Stimulated activated CD8-positive, alpha-beta memory T cell treated with anti-CD3 and anti-CD28 coated beads, Interleukin-15, amount 100 ng/mL, for 48 hours (primary cell): ENCODE data around the gene SHCBP1L.
"Not testable (repeated sequence)": the region's sequence is repeated elsewhere in the genome, so short reads cannot be mapped to it uniquely, and the experiment has no call there.

ENCODE experiments used
- DNase-seq, 2 donors: peaks; one replicate each; pipeline ENCODE4 v3.0.0-alpha.2; 2020; ENCODE audit warnings: low read depth in 2 of 2

SHCBP1L gene

DNA sequence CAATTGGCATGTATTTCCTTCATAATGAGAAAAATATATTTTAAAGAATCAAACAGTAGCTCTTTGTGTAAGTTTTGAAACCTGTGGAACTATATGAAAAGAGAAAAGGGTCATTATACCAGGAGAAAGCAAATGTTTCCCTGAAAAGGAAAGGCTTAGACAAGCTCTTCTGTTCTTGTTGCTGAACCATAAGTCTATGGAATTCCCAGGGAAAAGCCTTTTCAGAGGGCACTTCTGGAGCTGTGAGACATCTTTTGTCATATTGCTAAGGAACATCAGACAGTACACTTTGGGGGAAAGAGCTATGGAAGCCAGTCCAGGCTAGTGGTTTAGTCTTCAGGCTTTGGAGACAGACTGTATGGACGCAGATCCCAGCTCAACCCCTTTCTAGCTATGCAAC, 12.1 kb upstream of the SHCBP1L start:
- no peak for DNase-seq

GRCh38 chr1:182962554-182963115, 9.7 kb upstream of the SHCBP1L start:
- DNase-seq: peak in 1 of 2 donors; percentile 4

- no peak for DNase-seq
These were observed 7.1 kb upstream of the SHCBP1L start for GRCh38 chr1:182960046-182960445.

- no peak for DNase-seq
These were observed 5.0 kb upstream of the SHCBP1L start for GRCh38 chr1:182957902-182958395.

- no peak for DNase-seq
These were observed 3.9 kb upstream of the SHCBP1L start for GRCh38 chr1:182956708-182957365.

DNA sequence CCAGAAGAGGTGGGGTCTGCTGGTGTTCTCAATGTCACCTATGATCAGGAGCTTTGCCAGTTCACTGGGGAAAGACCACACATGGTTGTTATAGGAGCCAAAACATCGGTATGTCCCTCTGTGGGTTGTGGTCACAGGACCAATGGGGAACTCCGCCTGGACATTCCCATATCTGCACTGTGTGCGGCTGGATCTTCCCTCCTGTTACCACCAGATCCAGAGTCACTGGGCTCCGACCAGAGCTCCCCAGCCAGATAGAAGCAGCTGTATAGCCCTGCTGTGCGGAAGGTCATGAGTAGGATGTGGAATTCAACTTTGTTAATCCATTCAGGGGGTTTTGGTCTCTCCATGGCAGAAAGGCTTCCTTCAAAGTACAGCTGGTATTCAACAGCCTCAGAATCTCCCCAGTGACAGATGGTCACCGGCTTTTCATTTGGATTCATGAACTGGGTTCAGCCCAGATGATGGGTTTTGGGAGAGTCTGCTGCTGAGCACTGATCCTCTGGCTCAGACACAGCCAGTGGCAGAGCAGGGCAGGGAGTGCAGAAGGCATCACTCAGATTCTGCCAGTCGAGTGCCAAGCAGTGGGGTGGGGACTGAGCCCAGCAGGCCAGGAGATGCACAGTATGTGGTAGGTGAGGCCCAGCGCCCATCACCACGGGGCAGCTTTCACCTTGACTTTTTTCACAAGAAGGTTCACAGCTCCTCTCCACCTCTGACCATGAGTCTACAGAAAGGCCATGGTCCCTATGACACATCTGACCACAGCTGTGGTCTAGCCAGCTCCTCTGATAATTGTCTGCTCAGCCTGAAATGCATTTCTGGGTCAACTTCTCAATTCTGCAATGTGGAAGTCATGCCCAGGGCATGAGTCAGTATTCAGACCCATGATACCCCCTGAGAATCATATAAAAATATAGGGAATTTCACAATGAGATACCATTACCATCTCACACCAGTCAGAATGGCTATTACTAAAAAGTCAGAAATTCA, 2.9 kb upstream of the SHCBP1L start:
- no peak for DNase-seq

- DNase-seq: no peak
These were observed 860 bp upstream of the SHCBP1L start for GRCh38 chr1:182953826-182954225.

GRCh38 chr1:182943336-182943735, 9.6 kb downstream of the SHCBP1L start:
- not testable (repeated sequence) for DNase-seq

- not testable (repeated sequence) for DNase-seq
These were observed 10.8 kb downstream of the SHCBP1L start for GRCh38 chr1:182942145-182942544.

- no peak for DNase-seq
These were observed 13.6 kb downstream of the SHCBP1L start for GRCh38 chr1:182939413-182939812.

GRCh38 chr1:182935716-182936115, 17.2 kb downstream of the SHCBP1L start:
- DNase-seq: no peak

DNA sequence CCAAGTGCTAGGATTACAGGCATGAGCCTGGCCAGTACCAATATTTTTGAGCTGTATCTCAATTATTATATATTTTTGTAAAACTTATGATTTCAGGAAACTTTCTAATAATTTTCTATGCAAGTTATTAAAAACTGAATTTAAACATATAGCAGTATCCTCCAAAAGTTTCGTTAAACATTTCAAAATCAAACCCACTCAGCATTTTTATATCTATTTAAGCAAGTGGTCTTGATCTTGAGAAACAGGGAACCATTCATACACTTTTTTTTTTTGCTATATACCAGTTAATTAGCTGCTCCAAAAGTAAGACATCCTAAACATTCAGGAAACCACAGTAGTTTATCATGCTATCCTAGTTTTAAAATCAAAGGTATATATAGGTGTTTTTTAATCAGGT, 22.0 kb downstream of the SHCBP1L start:
- no peak for DNase-seq

DNA sequence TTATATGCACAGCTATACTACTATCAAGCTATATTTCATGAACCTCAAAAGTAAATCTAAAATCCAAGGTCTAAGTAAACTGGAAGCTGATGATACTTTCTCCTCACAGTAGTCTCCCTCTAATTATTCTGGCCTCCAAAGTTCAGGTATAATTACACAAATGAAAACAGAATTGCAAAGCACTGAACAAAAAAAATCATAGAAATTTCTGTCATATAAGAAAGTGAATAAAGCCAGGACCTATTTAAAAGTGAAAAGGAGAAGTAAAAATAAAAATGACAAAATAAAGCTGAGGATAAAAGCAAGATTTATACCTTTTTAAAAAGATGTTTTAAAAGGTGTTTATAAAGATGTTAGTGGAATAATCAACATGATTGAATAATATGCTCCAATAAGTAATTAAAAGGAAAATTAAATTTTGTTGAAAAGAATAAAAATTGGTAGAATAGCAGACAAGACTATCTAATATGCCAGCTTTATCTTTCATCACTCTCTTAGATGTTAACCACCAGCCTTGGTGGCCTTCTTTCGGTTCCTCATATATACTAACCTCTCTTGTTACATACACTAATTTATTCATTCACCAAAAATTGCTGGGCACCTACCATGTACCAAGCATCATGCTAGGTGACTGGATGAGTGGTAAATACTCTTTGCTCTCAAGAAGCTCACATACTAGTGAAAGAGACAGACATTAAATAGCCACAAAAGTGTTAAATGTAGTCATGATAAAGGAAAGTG, 25.1 kb downstream of the SHCBP1L start:
- DNase-seq: no peak

DNA sequence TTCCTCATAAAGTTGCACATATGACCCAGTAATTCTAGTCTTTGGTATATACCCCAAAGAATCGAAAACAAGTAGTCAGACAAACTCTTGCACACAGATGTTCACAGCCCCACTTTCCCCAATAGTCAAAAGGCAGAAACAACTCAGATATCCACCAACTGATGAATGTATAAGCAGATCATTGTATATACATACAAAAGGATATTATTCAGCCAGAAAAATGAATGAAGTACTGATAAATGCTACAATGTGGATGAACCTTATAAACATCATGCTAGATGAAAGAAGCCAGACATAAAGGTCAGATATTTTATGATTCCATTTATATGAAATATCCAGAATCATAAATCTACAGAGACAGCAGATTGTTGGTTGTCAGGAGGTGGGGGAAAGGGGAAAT, 27.3 kb downstream of the SHCBP1L start:
- no peak for DNase-seq

- DNase-seq: no peak
These were observed 35.6 kb downstream of the SHCBP1L start for GRCh38 chr1:182917378-182917777.

DNA sequence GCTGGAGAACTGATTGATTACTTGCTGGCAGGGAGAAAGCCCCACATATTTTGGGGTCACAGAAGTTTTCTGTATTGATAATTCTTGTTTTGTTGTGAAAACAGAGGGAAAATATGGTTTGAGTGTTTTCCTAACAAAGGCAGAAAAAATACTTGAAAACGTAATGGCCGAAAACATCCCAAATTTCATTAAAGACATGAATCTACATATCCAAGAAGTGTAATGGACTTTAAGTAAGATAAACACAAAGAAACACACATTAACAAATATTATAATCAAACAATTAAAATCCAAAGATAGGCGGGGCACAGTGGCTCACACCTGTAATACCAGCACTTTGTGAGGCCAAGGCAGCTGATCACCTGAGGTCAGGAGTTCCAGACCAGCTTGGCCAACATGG, 39.6 kb downstream of the SHCBP1L start:
- DNase-seq: no peak

DNA sequence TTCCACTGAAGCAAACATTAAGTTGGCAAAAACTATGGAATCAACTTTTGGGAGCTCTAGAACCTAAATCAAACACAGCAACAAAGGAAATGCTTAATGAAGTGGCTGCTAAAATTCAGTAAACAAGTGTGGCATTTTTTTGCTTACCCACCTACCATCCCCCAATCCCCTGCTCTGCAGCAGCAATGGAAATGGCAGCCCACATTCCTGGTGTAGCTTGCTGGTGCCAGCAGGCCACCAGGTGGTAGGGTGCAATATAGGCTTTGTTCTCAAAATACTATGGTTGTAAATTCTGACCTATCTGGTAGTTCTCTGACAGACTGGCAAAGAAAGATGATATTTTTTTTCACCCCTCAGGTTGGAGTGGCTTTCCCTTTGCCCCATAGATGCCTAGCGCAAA, 42.8 kb downstream of the SHCBP1L start:
- DNase-seq: no peak

DNA sequence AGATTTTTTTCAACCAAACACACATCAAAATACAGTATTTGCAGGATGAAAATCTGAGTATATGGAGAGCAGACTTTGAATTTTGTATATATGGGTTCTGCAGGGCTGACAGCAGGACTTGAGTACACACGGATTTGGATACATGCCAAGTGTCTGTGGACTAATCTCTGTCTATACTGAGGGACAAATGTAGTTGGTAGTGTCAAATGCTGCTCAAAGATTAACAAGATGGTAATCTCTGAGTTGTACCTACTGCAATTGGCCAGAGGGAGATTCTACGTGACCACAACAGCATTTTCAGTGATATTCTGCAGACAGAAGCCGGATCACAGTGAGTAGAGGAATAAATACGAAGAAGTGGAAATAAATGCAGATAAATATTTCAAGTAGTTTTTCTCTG, 43.4 kb downstream of the SHCBP1L start:
- no peak for DNase-seq

DNA sequence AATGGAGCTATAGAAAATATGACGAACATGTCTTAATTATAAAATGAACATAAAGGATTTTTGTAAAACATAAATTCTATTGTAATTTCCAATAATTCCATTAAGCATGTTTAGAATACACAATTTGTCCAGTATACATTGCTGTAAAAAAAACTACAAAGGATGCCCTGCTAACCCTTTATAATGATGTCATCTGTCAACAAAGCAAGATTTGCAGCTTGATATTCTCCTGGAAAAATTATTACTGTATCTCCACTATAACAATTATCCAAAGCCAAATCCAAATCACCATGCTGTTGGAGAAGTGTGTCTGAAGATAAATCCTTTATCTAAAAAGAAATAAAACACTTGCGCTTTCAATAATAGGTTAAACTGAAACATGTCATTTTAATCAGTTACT, 47.6 kb downstream of the SHCBP1L start:
- DNase-seq: no peak

GRCh38 chr1:182901946-182902345, 51.0 kb downstream of the SHCBP1L start:
- not testable (repeated sequence) for DNase-seq

DNA sequence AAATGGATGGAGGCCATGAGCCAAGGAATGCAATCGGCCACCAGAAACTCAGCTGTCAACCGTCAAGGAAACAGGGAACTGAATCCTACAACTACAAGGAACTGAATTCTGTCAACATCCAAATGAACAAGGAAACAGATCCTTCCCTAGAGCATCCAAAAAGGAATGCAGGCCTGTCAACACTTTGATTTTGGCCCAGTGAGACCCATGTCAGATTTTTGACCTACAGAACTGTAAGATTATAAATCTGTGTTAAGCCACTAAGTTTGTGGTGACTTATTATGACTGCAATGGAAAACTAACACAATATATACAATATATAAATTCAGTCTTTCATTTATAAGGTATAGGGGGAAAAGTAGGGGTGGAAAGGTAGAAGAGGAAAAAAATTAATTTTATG, 55.3 kb downstream of the SHCBP1L start:
- DNase-seq: no peak
